Astrocyte (in vitro differentiated cells and primary cell): Measurements from ENCODE around the gene SMC1B. TPM values are rescaled to one million over a fixed set of nuclear protein-coding genes. Genes with fewer than 3 reads are reported as not detected.
A peak's percentile ranks its signal among the peaks of the same experiment; 100 is the strongest.

Source experiments
- DNase-seq: peaks from one replicate; pipeline ENCODE4 v3.0.0-alpha.2; 2010; ENCODE audit warnings: low read depth
- FAIRE-seq: peaks from 2 replicates; lab custom pipeline; 2011; peaks lifted over from hg19 to GRCh38; lab: Jason Lieb, UNC
- H2AFZ ChIP-seq: 2 replicates; pipeline ENCODE4 v1.6.0; 2012; ENCODE audit warnings: low read depth, low read length, inconsistent platforms
- H3K27ac ChIP-seq: 2 replicates; pipeline ENCODE4 v1.5.1; 2011; ENCODE audit warnings: low read depth, low read length, inconsistent platforms
- H3K27me3 ChIP-seq: 2 replicates; pipeline ENCODE4 v1.6.0; 2011; ENCODE audit warnings: low read length, inconsistent platforms; ENCODE audit not compliant: insufficient read depth
- H3K36me3 ChIP-seq: 2 replicates; pipeline ENCODE4 v1.5.1; 2011; ENCODE audit warnings: low read length, inconsistent platforms; ENCODE audit not compliant: insufficient read depth
- H3K4me1 ChIP-seq: 2 replicates; pipeline ENCODE4 v1.5.1; 2011; ENCODE audit warnings: low read length, inconsistent platforms; ENCODE audit not compliant: insufficient read depth
- H3K4me2 ChIP-seq: 2 replicates; pipeline ENCODE4 v1.6.0; 2012; ENCODE audit warnings: low read length, inconsistent platforms
- H3K4me3 ChIP-seq: 2 replicates; pipeline ENCODE4 v1.5.1; 2011; ENCODE audit warnings: low read depth, mild to moderate bottlenecking, low read length, inconsistent platforms; ENCODE audit not compliant: insufficient read depth
- H3K79me2 ChIP-seq: 2 replicates; pipeline ENCODE4 v1.6.0; 2012; ENCODE audit warnings: mild to moderate bottlenecking, low read length, inconsistent platforms; ENCODE audit not compliant: insufficient read depth
- H3K9ac ChIP-seq: 2 replicates; pipeline ENCODE4 v1.6.0; 2012; ENCODE audit warnings: mild to moderate bottlenecking, low read length, inconsistent platforms
- H3K9me3 ChIP-seq: 2 replicates; pipeline ENCODE4 v1.5.1; 2012; ENCODE audit warnings: low read depth, mild to moderate bottlenecking, low read length, inconsistent platforms; ENCODE audit not compliant: insufficient read depth
- H4K20me1 ChIP-seq: 2 replicates; pipeline ENCODE4 v1.6.0; 2012; ENCODE audit warnings: low read length, inconsistent platforms; ENCODE audit not compliant: insufficient read depth
- H3K27ac Mint-ChIP-seq: one replicate; pipeline ENCODE4 v1.8.0; 2021; ENCODE audit warnings: mild to moderate bottlenecking, mixed read lengths; ENCODE audit not compliant: unreplicated experiment
- H3K27me3 Mint-ChIP-seq: one replicate; pipeline ENCODE4 v1.8.0; 2021; ENCODE audit warnings: low read depth, mixed read lengths; ENCODE audit not compliant: unreplicated experiment
- H3K36me3 Mint-ChIP-seq: one replicate; pipeline ENCODE4 v1.8.0; 2021; ENCODE audit warnings: low read depth, mixed read lengths; ENCODE audit not compliant: unreplicated experiment
- H3K4me1 Mint-ChIP-seq: one replicate; pipeline ENCODE4 v1.8.0; 2021; ENCODE audit warnings: low read depth, mixed read lengths; ENCODE audit not compliant: unreplicated experiment
- H3K4me3 Mint-ChIP-seq: one replicate; pipeline ENCODE4 v1.8.0; 2021; ENCODE audit warnings: mild to moderate bottlenecking, moderate library complexity, mixed read lengths; ENCODE audit not compliant: unreplicated experiment
- H3K9me3 Mint-ChIP-seq: one replicate; pipeline ENCODE4 v1.8.0; 2021; ENCODE audit warnings: mild to moderate bottlenecking, mixed read lengths; ENCODE audit not compliant: unreplicated experiment
- EZH2 ChIP-seq: IDR thresholded peaks from 2 replicates; pipeline ENCODE4 v1.6.1; 2012; ENCODE audit warnings: mild to moderate bottlenecking, low read length, inconsistent platforms; ENCODE audit not compliant: insufficient read depth
- total RNA-seq: library from RNA; stranded (reverse); gene quantifications from 2 replicates; pipeline ENCODE4 v1.2.1, GENCODE V29; 2021
- TF ChIP-seq, protein P1 (sequence below): IDR thresholded peaks from 2 replicates; pipeline ENCODE4 v1.5.1; 2011; ENCODE audit warnings: low read depth, mild to moderate bottlenecking, inconsistent platforms, low read length, moderate library complexity; ENCODE audit not compliant: insufficient read depth

SMC1B gene
- total RNA-seq, 1 donor from 2014 or later, result not detected

GRCh38 chr22:45321827-45322226, 91.6 kb downstream of the SMC1B start:
- H3K4me3 ChIP-seq, result no peak overlapping the region
- H3K27me3 ChIP-seq, result no peaks in the 10 kb centered on the region
- no peak overlapping the region for H2AFZ ChIP-seq
- no peak overlapping the region for H3K4me3 Mint-ChIP-seq
- peaks cover 28% of the 10 kb centered on the region for H3K4me1 Mint-ChIP-seq
- DNase-seq, result no peak
- H3K9me3 Mint-ChIP-seq, result no peaks in the 10 kb centered on the region
- H3K79me2 ChIP-seq, result peaks cover 42% of the 10 kb centered on the region
- H3K36me3 Mint-ChIP-seq, result peaks cover 20% of the 10 kb centered on the region
- TF ChIP-seq, protein P1, sequence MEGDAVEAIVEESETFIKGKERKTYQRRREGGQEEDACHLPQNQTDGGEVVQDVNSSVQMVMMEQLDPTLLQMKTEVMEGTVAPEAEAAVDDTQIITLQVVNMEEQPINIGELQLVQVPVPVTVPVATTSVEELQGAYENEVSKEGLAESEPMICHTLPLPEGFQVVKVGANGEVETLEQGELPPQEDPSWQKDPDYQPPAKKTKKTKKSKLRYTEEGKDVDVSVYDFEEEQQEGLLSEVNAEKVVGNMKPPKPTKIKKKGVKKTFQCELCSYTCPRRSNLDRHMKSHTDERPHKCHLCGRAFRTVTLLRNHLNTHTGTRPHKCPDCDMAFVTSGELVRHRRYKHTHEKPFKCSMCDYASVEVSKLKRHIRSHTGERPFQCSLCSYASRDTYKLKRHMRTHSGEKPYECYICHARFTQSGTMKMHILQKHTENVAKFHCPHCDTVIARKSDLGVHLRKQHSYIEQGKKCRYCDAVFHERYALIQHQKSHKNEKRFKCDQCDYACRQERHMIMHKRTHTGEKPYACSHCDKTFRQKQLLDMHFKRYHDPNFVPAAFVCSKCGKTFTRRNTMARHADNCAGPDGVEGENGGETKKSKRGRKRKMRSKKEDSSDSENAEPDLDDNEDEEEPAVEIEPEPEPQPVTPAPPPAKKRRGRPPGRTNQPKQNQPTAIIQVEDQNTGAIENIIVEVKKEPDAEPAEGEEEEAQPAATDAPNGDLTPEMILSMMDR, result no peak
- no peak for TF ChIP-seq EZH2
- no peak overlapping the region for H3K27ac ChIP-seq
- H4K20me1 ChIP-seq, result peaks cover 18% of the 10 kb centered on the region
- H3K9me3 ChIP-seq, result no peaks in the 10 kb centered on the region
- H3K27ac Mint-ChIP-seq, result no peak overlapping the region
- no peak for FAIRE-seq
- H3K4me1 ChIP-seq, result peaks cover 26% of the 10 kb centered on the region
- H3K9ac ChIP-seq, result no peak overlapping the region
- H3K4me2 ChIP-seq, result no peak overlapping the region
- no peaks in the 10 kb centered on the region for H3K27me3 Mint-ChIP-seq
- H3K36me3 ChIP-seq, result peaks cover 11% of the 10 kb centered on the region

- no peak overlapping the region for H3K4me3 ChIP-seq
- no peaks in the 10 kb centered on the region for H3K9me3 ChIP-seq
- no peak for TF ChIP-seq EZH2
- TF ChIP-seq, protein P1, result no peak
- peaks cover 11% of the 10 kb centered on the region for H3K36me3 ChIP-seq
- H3K79me2 ChIP-seq, result peaks cover 55% of the 10 kb centered on the region
- no peak overlapping the region for H3K4me2 ChIP-seq
- Mint-ChIP-seq H3K4me1 (peaks cover 28% of the 10 kb centered on the region), H3K27me3 (no peaks in the 10 kb centered on the region), H3K27ac (no peak overlapping the region), H3K9me3 (no peaks in the 10 kb centered on the region), H3K4me3 (peak overlapping the region; percentile 28), H3K36me3 (peaks cover 16% of the 10 kb centered on the region)
- no peak overlapping the region for H2AFZ ChIP-seq
- DNase-seq (no peak), FAIRE-seq (no peak)
- H3K9ac ChIP-seq, result no peak overlapping the region
- H3K4me1 ChIP-seq, result peaks cover 26% of the 10 kb centered on the region
- no peaks in the 10 kb centered on the region for H3K27me3 ChIP-seq
- no peak overlapping the region for H3K27ac ChIP-seq
- peaks cover 14% of the 10 kb centered on the region for H4K20me1 ChIP-seq
These were observed 92.9 kb downstream of the SMC1B start for GRCh38 chr22:45320357-45320976.

GRCh38 chr22:45319324-45319685, 94.1 kb downstream of the SMC1B start:
- peaks cover 11% of the 10 kb centered on the region for H3K36me3 ChIP-seq
- H3K4me2 ChIP-seq, result peak overlapping the region; percentile 76
- no peaks in the 10 kb centered on the region for H3K9me3 Mint-ChIP-seq
- peak overlapping the region; percentile 81 for H3K27ac ChIP-seq
- FAIRE-seq (no peak), DNase-seq (peak; percentile 35)
- H2AFZ ChIP-seq, result no peak overlapping the region
- H3K27me3 Mint-ChIP-seq, result no peaks in the 10 kb centered on the region
- no peak overlapping the region for H3K4me3 Mint-ChIP-seq
- H3K9me3 ChIP-seq, result no peaks in the 10 kb centered on the region
- TF ChIP-seq, protein P1, result no peak
- TF ChIP-seq EZH2, result no peak
- H3K79me2 ChIP-seq, result peaks cover 62% of the 10 kb centered on the region
- H3K4me3 ChIP-seq, result peak overlapping the region; percentile 20
- H3K36me3 Mint-ChIP-seq, result peaks cover 9% of the 10 kb centered on the region
- H3K27ac Mint-ChIP-seq, result peak overlapping the region; percentile 98
- peak overlapping the region; percentile 64 for H3K9ac ChIP-seq
- no peaks in the 10 kb centered on the region for H3K27me3 ChIP-seq
- peaks cover 26% of the 10 kb centered on the region for H3K4me1 ChIP-seq
- peaks cover 28% of the 10 kb centered on the region for H3K4me1 Mint-ChIP-seq
- H4K20me1 ChIP-seq, result peaks cover 14% of the 10 kb centered on the region
